HG02623 (cell line): ENCODE results near the gene CHRDL1.
"Not testable (repeated sequence)": the region's sequence is repeated elsewhere in the genome, so short reads cannot be mapped to it uniquely, and the experiment has no call there.

Experiments used
- ATAC-seq: cut with Tn5 transposase; IDR thresholded peaks from one replicate; pipeline ENCODE4 v1.9.1; 2021; ENCODE audit warnings: moderate library complexity; ENCODE audit not compliant: unreplicated experiment

Gene CHRDL1

DNA sequence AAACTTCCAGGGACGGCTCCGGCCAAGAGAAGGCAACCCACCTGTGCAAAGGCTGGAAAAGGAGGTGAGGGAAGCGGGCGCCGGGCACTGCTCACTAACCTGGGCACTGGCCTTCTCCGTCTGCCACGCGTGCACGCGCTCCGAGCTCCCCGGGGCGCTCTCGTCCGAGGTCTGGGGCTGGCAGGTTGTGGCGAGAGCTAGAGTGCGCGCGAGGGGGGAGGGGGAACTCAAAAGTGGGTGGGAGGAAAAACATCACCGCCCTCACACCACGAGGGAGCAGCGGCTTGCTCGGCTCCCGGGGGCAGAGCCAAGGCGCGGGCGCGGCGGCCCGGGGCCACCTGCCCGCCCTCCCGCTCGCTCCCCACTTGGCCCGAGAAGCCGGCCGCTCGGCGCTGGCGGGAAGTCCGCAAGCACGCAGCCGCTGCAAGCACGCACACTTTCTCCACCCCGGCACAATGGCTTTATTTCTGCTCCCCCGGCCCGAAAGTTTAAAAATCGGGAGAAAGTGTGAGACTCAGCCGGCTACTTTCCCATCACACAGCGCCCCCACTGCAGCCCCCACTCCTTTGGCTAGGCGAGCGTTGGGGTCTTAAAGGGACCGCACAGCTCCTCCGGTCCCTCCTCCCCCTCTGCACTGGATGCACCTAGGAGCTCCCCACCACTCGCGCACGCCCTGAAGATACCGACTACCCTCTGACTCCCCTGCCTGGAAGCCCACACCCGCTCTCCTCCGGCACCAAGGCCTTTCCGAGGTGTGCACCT, at the start of gene CHRDL1:
CHRDL1 (minus strand) TSS at position 173 of the 762 bp plus-strand sequence. CDS start 3,636 bp downstream, outside the sequence.
- no peak for ATAC-seq

GRCh38 chrX:110836982-110837381, 41.4 kb upstream of the CHRDL1 start:
- no peak for ATAC-seq

- ATAC-seq, result no peak
These were observed 40.8 kb upstream of the CHRDL1 start for GRCh38 chrX:110836451-110836850.

GRCh38 chrX:110836001-110836400, 40.4 kb upstream of the CHRDL1 start:
- ATAC-seq, result no peak

GRCh38 chrX:110825972-110826371, 30.4 kb upstream of the CHRDL1 start:
- no peak for ATAC-seq

GRCh38 chrX:110816543-110816942, 20.9 kb upstream of the CHRDL1 start:
- ATAC-seq, result not testable (repeated sequence)

- ATAC-seq, result no peak
These were observed 10.5 kb upstream of the CHRDL1 start for GRCh38 chrX:110806145-110806544.

DNA sequence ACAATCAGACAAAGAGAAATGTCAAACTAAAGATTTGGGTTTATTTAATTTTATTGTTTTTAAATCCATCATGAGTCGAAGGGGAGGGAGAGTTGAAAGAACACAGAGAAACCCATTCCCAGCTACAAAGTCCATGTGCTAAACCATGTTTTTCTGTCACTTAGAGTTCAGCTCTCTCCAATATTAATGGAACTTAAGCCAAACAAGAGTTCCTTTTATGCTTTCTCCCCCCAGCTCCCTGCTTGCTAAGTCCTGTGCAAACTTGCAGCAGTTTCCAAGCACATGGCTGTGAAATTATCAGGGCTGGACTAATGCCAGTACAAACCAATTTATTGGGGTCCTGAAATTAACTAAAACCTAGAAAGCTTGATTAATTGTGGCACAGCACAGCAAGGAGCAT, 9.7 kb upstream of the CHRDL1 start:
- no peak for ATAC-seq

DNA sequence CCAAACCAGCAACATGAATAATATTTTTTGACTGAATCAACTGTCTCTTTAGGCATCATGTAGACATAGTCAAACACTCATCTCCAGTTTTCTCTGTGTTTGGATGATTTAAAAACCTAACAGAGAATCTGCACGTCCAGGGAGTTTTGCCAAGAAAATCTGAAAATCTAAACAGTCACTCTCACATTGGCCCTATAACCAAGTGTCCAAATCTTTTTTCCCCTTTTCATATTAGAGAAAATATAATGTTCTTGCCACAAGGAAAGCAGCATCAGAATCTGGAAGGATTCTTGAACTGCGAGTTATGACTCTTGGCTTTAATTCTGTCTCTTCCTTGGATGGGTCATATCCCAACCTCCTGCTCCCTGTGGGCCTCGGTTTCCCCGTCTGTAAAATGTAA, 8.8 kb upstream of the CHRDL1 start:
- no peak for ATAC-seq

DNA sequence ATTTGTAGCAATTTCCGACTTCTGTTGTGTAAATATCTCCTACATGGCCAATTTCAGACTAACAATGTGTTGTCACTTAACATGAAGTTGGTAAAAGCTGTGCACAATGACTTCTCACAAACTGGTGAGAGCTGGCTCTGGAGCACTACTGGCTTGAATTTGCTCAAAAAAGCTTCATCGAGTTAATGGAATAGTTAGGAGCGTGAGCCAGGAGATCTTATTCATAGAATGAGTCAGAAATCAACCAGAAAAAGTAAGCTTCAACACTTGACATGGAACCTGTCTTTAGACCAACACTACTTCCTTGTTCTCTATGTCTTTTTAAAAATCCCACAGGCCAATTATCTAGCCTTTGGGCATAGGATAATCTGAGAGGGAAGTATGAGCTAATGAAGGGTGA, 7.9 kb upstream of the CHRDL1 start:
- no peak for ATAC-seq

GRCh38 chrX:110796407-110796697, 735 bp upstream of the CHRDL1 start:
- no peak for ATAC-seq

DNA sequence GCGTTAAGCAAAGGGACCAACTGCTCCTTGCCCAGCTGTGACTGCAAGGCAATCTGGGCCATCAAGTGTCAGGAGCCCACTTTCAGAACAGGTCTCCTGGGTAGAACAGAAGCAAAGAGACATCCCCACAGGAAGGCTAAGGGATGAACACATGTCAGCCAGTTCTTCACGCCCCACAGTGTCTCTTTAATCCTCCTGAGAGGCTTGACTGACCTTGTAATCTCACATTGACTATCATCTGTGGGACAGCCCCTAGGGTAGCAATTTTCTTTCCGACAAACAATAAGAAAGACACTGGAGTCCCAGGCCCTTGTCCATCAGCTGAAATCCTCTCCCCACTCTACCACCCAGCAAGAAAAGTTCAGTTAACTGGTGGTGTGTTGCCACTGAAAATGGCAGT, 1.0 kb downstream of the CHRDL1 start:
- ATAC-seq, result no peak

GRCh38 chrX:110791071-110791470, 4.5 kb downstream of the CHRDL1 start:
- ATAC-seq, result no peak

DNA sequence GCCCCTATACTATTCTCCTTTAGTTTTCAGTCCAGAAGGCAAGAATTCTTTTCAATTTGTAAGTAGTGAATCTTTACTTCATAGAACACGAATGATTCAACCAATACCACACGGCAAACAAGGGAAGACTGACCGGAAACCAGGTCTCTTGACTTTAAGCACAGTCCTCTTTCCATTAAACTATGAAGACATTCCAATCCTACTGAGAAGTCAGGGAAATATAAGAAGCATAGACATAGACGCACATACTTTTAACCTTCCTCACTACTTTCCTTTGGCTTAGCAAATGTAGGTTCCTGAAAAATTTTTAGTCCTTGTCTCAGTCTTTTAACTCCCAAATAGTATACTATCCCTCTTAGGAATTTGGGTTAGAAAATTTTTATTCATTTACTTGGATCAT, 9.1 kb downstream of the CHRDL1 start:
- ATAC-seq, result no peak

DNA sequence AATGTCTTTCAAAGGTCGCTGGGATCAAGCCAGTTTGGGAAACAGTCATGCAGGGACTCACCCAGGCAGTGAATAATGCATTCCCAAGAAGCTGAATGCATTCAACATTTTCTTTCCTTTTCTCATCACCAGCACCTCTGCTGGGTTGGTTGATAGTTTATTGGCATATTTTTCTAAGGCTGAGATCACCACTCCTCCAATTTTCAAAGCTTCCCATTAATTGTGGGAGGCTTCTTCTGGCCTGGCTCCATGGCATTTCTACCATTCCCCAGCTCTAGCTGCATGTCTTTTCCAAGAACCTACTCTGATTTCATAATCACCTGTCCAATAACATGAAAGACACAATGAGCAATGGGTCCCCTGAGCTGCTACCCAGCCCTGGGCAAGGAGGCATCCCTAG, 35.8 kb downstream of the CHRDL1 start:
- no peak for ATAC-seq

- ATAC-seq, result no peak
These were observed 36.7 kb downstream of the CHRDL1 start for GRCh38 chrX:110758781-110759422.

DNA sequence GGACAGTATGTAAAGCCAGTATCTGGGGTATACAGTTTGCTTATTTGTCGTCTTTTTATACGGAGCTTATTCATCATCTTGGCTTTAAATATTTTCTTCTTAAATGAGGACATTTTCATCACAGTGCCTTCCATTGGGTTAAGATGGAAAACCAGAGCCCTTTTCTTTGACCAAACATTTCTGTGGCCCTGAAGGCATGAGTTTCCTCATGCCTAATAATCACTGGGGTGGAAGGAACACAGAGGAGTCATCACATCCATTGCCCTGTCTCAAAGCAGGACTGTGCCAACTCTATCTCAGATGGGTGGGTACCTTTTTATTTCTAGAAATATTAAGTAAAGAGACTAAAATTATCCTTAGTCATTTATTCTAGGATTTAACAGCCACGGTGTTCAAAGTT, 40.0 kb downstream of the CHRDL1 start:
- ATAC-seq, result no peak

GRCh38 chrX:110755061-110755460, 40.6 kb downstream of the CHRDL1 start:
- ATAC-seq, result no peak

- no peak for ATAC-seq
These were observed 45.0 kb downstream of the CHRDL1 start for GRCh38 chrX:110750526-110751189.

DNA sequence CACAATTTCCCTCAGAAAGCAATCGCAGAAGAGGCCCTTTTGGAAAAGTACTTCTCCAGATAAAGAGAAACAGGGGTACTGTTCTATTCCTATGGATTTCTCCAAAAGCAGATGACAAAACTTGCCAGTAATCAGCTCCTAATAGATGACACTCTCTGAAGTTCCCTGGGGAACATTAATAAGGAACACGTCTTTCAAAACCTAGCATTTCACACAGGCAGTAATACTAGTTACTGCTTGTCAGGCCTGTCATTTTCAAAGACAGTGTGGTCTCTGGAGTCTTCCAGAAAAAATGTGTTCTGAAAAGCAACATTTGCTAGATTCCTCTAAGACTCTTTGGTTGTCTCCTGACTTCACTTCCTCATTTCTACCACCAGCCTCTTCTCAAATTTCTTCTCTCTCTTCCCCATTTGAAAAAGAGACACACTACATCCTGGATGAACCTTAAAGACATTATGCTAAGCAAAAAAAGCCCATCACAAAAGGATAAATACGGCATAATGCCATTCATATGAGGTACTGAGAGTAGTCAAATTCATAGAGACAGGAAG, 47.3 kb downstream of the CHRDL1 start:
- ATAC-seq, result no peak

- no peak for ATAC-seq
These were observed 49.6 kb downstream of the CHRDL1 start for GRCh38 chrX:110746014-110746413.

DNA sequence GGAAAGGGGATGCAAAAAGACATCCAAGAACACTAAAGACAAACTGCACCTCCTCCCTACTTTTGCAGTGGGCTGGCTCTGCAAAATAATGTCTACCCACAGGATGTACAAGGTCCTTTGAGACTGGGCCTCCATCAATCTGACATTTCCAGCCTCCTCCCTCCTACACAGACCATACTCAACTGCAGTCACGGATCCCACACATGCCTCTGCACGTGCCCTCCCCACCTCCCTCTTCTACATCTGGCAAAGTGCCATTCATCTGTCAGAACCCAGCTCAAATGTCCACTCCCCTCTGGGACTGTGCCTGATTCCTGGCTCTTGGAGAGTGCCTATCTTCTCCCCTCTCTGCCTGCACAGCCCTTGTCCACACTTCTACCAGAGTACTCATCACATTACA, 50.3 kb downstream of the CHRDL1 start:
- ATAC-seq, result no peak
